Nephron (organoid): ENCODE data around the gene C1QTNF1.

Source experiments
- H3K27ac Mint-ChIP-seq, 3 experiments: 2 replicates each; pipeline ENCODE4 v1.8.0; 2020; ENCODE audit warnings: mixed read lengths in 3 of 3, mild to moderate bottlenecking in 2 of 3, moderate library complexity in 1 of 3
- H3K27me3 Mint-ChIP-seq: 2 replicates; pipeline ENCODE4 v1.8.0; 2021; ENCODE audit warnings: low read depth, mild to moderate bottlenecking, moderate library complexity, mixed read lengths
- H3K36me3 Mint-ChIP-seq: 2 replicates; pipeline ENCODE4 v1.8.0; 2020; ENCODE audit warnings: low read depth, mixed read lengths
- H3K4me1 Mint-ChIP-seq: 2 replicates; pipeline ENCODE4 v1.8.0; 2020; ENCODE audit warnings: mixed read lengths
- H3K4me3 Mint-ChIP-seq, 3 experiments: 2 replicates each; pipeline ENCODE4 v1.8.0; 2020; ENCODE audit warnings: mild to moderate bottlenecking in 3 of 3, mixed read lengths in 3 of 3, moderate library complexity in 2 of 3
- H3K9me3 Mint-ChIP-seq: 2 replicates; pipeline ENCODE4 v1.8.0; 2020; ENCODE audit warnings: mixed read lengths
- CTCF ChIP-seq, 3 experiments: fragments of 200-600 bp; sonication (generic); IDR thresholded peaks; one replicate each; pipeline ENCODE4 v1.5.0; 2021; ENCODE audit warnings: antibody characterized with exemption in 3 of 3; ENCODE audit not compliant: unreplicated experiment in 3 of 3

C1QTNF1 gene

GRCh38 chr17:79043931-79044320, 20.0 kb downstream of the C1QTNF1 start:
- peaks cover 77% of the 10 kb centered on the region for H3K27me3 Mint-ChIP-seq
- H3K27ac Mint-ChIP-seq, result no peak overlapping the region
- H3K36me3 Mint-ChIP-seq, result no peaks in the 10 kb centered on the region
- H3K9me3 Mint-ChIP-seq, result no peaks in the 10 kb centered on the region
- TF ChIP-seq CTCF (IDR thresholded peaks at IDR 0.05; ENCODE audit: unreplicated experiment in 3 of 3), result no peak
- H3K4me3 Mint-ChIP-seq, result no peak overlapping the region
- peaks cover 24% of the 10 kb centered on the region for H3K4me1 Mint-ChIP-seq

- H3K4me3 Mint-ChIP-seq, result no peak overlapping the region
- peaks cover 78% of the 10 kb centered on the region for H3K27me3 Mint-ChIP-seq
- no peaks in the 10 kb centered on the region for H3K9me3 Mint-ChIP-seq
- no peaks in the 10 kb centered on the region for H3K36me3 Mint-ChIP-seq
- TF ChIP-seq CTCF (IDR thresholded peaks at IDR 0.05; ENCODE audit: unreplicated experiment in 3 of 3), result no peak
- no peak overlapping the region for H3K27ac Mint-ChIP-seq
- peaks cover 24% of the 10 kb centered on the region for H3K4me1 Mint-ChIP-seq
These were observed 20.5 kb downstream of the C1QTNF1 start for GRCh38 chr17:79044462-79044861.

GRCh38 chr17:79045001-79045729, 21.2 kb downstream of the C1QTNF1 start:
- peaks cover 78% of the 10 kb centered on the region for H3K27me3 Mint-ChIP-seq
- H3K4me3 Mint-ChIP-seq, result no peak overlapping the region
- no peaks in the 10 kb centered on the region for H3K36me3 Mint-ChIP-seq
- H3K27ac Mint-ChIP-seq, result no peak overlapping the region
- H3K4me1 Mint-ChIP-seq, result peaks cover 24% of the 10 kb centered on the region
- TF ChIP-seq CTCF (IDR thresholded peaks at IDR 0.05; ENCODE audit: unreplicated experiment in 3 of 3), result no peak
- H3K9me3 Mint-ChIP-seq, result no peaks in the 10 kb centered on the region

GRCh38 chr17:79045842-79046196, 21.9 kb downstream of the C1QTNF1 start:
- Mint-ChIP-seq H3K4me3 (peak overlapping the region in 2 of 3 experiments; percentile 24 to 27), H3K36me3 (no peaks in the 10 kb centered on the region), H3K27me3 (peaks cover 81% of the 10 kb centered on the region), H3K9me3 (no peaks in the 10 kb centered on the region), H3K27ac (peak overlapping the region in 2 of 3 experiments; percentile 14 to 68), H3K4me1 (peaks cover 24% of the 10 kb centered on the region)
- TF ChIP-seq CTCF (IDR thresholded peaks at IDR 0.05; ENCODE audit: unreplicated experiment in 3 of 3), result peak; percentile 88 to 98 (median 98)

- peak overlapping the region in 2 of 3 experiments; percentile 14 to 68 for H3K27ac Mint-ChIP-seq
- H3K4me3 Mint-ChIP-seq, result peak overlapping the region in 2 of 3 experiments; percentile 24 to 27
- H3K9me3 Mint-ChIP-seq, result peaks cover 4% of the 10 kb centered on the region
- H3K27me3 Mint-ChIP-seq, result peaks cover 83% of the 10 kb centered on the region
- H3K4me1 Mint-ChIP-seq, result peaks cover 24% of the 10 kb centered on the region
- H3K36me3 Mint-ChIP-seq, result no peaks in the 10 kb centered on the region
- TF ChIP-seq CTCF (IDR thresholded peaks at IDR 0.05; ENCODE audit: unreplicated experiment in 3 of 3), result no peak
These were observed 22.4 kb downstream of the C1QTNF1 start for GRCh38 chr17:79046197-79046915.
